B cell (primary cell): ENCODE data around the gene PRUNE2.

Experiments
- EZH2 ChIP-seq: IDR thresholded peaks from 2 replicates; pipeline ENCODE4 v1.6.1; 2012; ENCODE audit warnings: borderline replicate concordance, low read depth, mild to moderate bottlenecking, moderate library complexity, low read length; ENCODE audit not compliant: insufficient read depth, poor library complexity, severe bottlenecking
- TF ChIP-seq, protein P1 (sequence below): fragments of 200-600 bp; IDR thresholded peaks from one replicate; pipeline ENCODE4 v1.8.0; 2022; ENCODE audit warnings: antibody characterized with exemption, mild to moderate bottlenecking

- TF ChIP-seq, protein P1, sequence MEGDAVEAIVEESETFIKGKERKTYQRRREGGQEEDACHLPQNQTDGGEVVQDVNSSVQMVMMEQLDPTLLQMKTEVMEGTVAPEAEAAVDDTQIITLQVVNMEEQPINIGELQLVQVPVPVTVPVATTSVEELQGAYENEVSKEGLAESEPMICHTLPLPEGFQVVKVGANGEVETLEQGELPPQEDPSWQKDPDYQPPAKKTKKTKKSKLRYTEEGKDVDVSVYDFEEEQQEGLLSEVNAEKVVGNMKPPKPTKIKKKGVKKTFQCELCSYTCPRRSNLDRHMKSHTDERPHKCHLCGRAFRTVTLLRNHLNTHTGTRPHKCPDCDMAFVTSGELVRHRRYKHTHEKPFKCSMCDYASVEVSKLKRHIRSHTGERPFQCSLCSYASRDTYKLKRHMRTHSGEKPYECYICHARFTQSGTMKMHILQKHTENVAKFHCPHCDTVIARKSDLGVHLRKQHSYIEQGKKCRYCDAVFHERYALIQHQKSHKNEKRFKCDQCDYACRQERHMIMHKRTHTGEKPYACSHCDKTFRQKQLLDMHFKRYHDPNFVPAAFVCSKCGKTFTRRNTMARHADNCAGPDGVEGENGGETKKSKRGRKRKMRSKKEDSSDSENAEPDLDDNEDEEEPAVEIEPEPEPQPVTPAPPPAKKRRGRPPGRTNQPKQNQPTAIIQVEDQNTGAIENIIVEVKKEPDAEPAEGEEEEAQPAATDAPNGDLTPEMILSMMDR = no peak
- no peak for TF ChIP-seq EZH2
These were observed 310.3 kb downstream of the PRUNE2 start for GRCh38 chr9:76595645-76596044.
